ENCODE results near the gene IMMT. TPM values are rescaled to one million over a fixed set of nuclear protein-coding genes. Genes with fewer than 3 reads are reported as not detected.

The IMMT gene
- total and polyA plus RNA-seq, 2 of the 8 experiments (the other 6 are each of a cell fraction or from before 2014, with no cell fraction given): 37.7 to 103 TPM

DNA sequence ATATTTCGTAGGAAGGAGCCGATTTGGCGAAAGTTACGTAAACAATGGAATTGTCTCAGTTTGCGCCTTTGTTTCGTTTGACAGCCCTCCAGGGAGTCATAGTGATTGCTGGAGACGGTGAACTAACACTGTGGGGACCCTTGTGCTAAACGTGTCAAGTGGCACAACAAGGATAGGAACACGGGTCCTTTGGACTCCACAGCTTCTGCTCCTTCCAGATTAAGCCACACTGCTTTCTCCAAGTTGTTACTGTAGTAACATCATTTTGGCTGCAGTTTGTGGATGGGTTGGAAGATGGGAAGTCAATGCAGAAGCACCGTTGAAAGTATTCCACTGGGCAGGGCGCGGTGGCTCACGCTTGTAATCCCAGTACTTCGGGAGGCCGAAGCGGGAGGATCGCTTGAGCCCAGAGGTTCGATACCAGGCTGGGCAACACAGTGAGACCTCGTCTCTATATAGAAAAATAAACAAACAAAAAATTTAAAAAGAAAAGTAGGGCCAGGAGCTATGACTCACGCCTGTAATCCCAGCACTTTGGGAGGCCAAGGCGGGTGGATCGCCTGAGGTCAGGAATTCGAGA lies 636 bp upstream of the IMMT start:
- peak overlapping the region; percentile 44; the same call in 1 of the 2 replicates for H3K27ac ChIP-seq (ENCODE audit: low read depth, low read length)
- no peaks in the 10 kb centered on the region for H4K20me1 ChIP-seq (replicated peaks in 1 of 2; ENCODE audit: control insufficient read depth in 1 of 2, insufficient read depth in 2 of 2, low read length in 2 of 2)
- no peaks in the 10 kb centered on the region for H3K27me3 ChIP-seq (replicated peaks in 1 of 4; ENCODE audit: control insufficient read depth in 3 of 4, extremely low read depth in 1 of 4, insufficient read depth in 3 of 4, low read length in 3 of 4)
- H2AFZ ChIP-seq (ENCODE audit: low read length): 0 out of 2 replicates have a peak overlapping the region, but pooled peaks have one; percentile 3
- FAIRE-seq: no peak
- H3K4ac ChIP-seq (replicated peaks; ENCODE audit: insufficient read length, low read depth, low read length): no peak overlapping the region
- ChIA-PET CTCF (ENCODE audit: partially characterized antibody) (interaction anchor here (0.6 to 0.9 kb wide), 3 partner anchors 9 to 116 kb away, joined by 3 read pairs; no protein-coding TSS in a partner anchor), POLR2A (ENCODE audit: partially characterized antibody) (interaction anchor here (0.6 to 3.3 kb wide), 12 partner anchors 9 to 245 kb away, joined by 3 to 22 read pairs (median 3); partner anchors contain the start of genes POLR1A and PTCD3)
- H3K9ac ChIP-seq (replicated peaks in 1 of 4; ENCODE audit: extremely low read depth in 1 of 4, low read depth in 3 of 4, low read length in 3 of 4): peak overlapping the region in 3 of 4 experiments; percentile 88 to 90 (median 90); a peak in 6 of 7 replicates
- no peak overlapping the region for H3K14ac ChIP-seq (ENCODE audit: insufficient read length)
- H3K79me2 ChIP-seq (ENCODE audit: control insufficient read depth in 1 of 2, insufficient read depth in 2 of 2, low read length in 2 of 2): peaks cover 23 to 49% of the 10 kb centered on the region in 2 experiments
- H3K4me1 ChIP-seq (replicated peaks in 1 of 4; ENCODE audit: control insufficient read depth in 3 of 4, insufficient read depth in 4 of 4, low read length in 3 of 4): peaks cover 0 to 4% (median under 1%) of the 10 kb centered on the region in 4 experiments; a peak in 1 of 7 replicates
- H4K91ac ChIP-seq (replicated peaks; ENCODE audit: insufficient read length, low read length): no peak overlapping the region
- WGBS, 2 experiments (ENCODE audit: extremely low coverage in 1 of 2, insufficient coverage in 1 of 2, insufficient read length in 1 of 2, insufficient replicate concordance in 2 of 2, low coverage in 1 of 2, low lambda C conversion rate in 2 of 2, missing lambda C conversion rate in 1 of 2): 40% methylated on average over 22 of the region's 23 CpGs; no CpG with 5 or more reads in 1 of the 2 experiments
- no peaks in the 10 kb centered on the region for H3K36me3 ChIP-seq (ENCODE audit: control insufficient read depth in 2 of 4, insufficient read depth in 4 of 4, low read length in 3 of 4)
- H2BK20ac ChIP-seq (ENCODE audit: low read length): no peak overlapping the region
- H3K23me2 ChIP-seq (ENCODE audit: low read depth, low read length): peaks cover 4% of the 10 kb centered on the region
- H3K18ac ChIP-seq (ENCODE audit: extremely low read depth, low read length): peak overlapping the region; percentile 84; the same call in 1 of the 2 replicates
- TF ChIP-seq KDM1A (IDR thresholded peaks at IDR 0.05; ENCODE audit: borderline replicate concordance, low read length) (peak; percentile 15; the same call in 1 of the 2 replicates), SAP30 (IDR thresholded peaks at IDR 0.05; ENCODE audit: insufficient read depth, insufficient replicate concordance, low read length) (peak; percentile 98), JUND (IDR thresholded peaks at IDR 0.05; ENCODE audit: low read length) (no peak)
- H3K23ac ChIP-seq (ENCODE audit: insufficient read length): no peak overlapping the region
- H3K4me2 ChIP-seq (ENCODE audit: insufficient read depth in 1 of 2, low read depth in 2 of 2, low read length in 2 of 2): peak overlapping the region; percentile 82 to 99
- no peak for DNase-seq (ENCODE audit: low read depth in 1 of 2, low spot score in 2 of 2)
- peak overlapping the region; percentile 64 to 96 (median 87) for H3K4me3 ChIP-seq (ENCODE audit: extremely low read depth in 1 of 4, insufficient read depth in 2 of 4, low read depth in 3 of 4, low read length in 4 of 4)
- peak overlapping the region; percentile 27 for H4K5ac ChIP-seq (ENCODE audit: insufficient read length, low read depth, low read length)
- H2AK5ac ChIP-seq (ENCODE audit: low read depth, low read length): no peak overlapping the region
- peaks cover 8% of the 10 kb centered on the region; the same call in 1 of the 2 replicates for H3K79me1 ChIP-seq (ENCODE audit: low read depth, low read length)
- H2BK12ac ChIP-seq (ENCODE audit: low read depth, low read length): no peak overlapping the region; the same call in 1 of the 2 replicates
- peak overlapping the region; percentile 60 for H2BK5ac ChIP-seq (ENCODE audit: low read depth, low read length)
- no peak overlapping the region for H2BK120ac ChIP-seq (replicated peaks; ENCODE audit: low read depth, low read length)
- no peak overlapping the region for H3K56ac ChIP-seq (replicated peaks; ENCODE audit: insufficient read length, low read depth, low read length)
- no peaks in the 10 kb centered on the region for H3K9me3 ChIP-seq (ENCODE audit: insufficient read depth in 2 of 2, low read depth in 1 of 2, low read length in 1 of 2)
- peak overlapping the region; percentile 75; the same call in 1 of the 2 replicates for H4K8ac ChIP-seq (ENCODE audit: extremely low read depth, insufficient read depth, low read length)
- peak overlapping the region; percentile 8; the same call in 1 of the 2 replicates for H2BK15ac ChIP-seq (ENCODE audit: low read length)

All from H1 (cell line).